Fibroblast of pulmonary artery (primary cell): ENCODE measurements around the gene EVL.

Experiments
- DNase-seq: peaks from one replicate; pipeline ENCODE4 v3.0.0-alpha.2; 2010; ENCODE audit warnings: low read depth
- H3K4me3 ChIP-seq: replicated peaks from 2 replicates; pipeline ENCODE4 v1.5.1; 2011; ENCODE audit warnings: low read depth, mild to moderate bottlenecking, control low read depth, low read length, moderate library complexity
- TF ChIP-seq, protein P1 (sequence below): IDR thresholded peaks from 2 replicates; pipeline ENCODE4 v1.5.1; 2011; ENCODE audit warnings: mild to moderate bottlenecking, control low read depth, low read length, inconsistent platforms; ENCODE audit errors: missing control alignments

Gene EVL

GRCh38 chr14:100149851-100150611, 84.8 kb downstream of the EVL start:
- TF ChIP-seq, protein P1, sequence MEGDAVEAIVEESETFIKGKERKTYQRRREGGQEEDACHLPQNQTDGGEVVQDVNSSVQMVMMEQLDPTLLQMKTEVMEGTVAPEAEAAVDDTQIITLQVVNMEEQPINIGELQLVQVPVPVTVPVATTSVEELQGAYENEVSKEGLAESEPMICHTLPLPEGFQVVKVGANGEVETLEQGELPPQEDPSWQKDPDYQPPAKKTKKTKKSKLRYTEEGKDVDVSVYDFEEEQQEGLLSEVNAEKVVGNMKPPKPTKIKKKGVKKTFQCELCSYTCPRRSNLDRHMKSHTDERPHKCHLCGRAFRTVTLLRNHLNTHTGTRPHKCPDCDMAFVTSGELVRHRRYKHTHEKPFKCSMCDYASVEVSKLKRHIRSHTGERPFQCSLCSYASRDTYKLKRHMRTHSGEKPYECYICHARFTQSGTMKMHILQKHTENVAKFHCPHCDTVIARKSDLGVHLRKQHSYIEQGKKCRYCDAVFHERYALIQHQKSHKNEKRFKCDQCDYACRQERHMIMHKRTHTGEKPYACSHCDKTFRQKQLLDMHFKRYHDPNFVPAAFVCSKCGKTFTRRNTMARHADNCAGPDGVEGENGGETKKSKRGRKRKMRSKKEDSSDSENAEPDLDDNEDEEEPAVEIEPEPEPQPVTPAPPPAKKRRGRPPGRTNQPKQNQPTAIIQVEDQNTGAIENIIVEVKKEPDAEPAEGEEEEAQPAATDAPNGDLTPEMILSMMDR, result no peak
- no peak for DNase-seq
- no peak overlapping the region for H3K4me3 ChIP-seq

DNA sequence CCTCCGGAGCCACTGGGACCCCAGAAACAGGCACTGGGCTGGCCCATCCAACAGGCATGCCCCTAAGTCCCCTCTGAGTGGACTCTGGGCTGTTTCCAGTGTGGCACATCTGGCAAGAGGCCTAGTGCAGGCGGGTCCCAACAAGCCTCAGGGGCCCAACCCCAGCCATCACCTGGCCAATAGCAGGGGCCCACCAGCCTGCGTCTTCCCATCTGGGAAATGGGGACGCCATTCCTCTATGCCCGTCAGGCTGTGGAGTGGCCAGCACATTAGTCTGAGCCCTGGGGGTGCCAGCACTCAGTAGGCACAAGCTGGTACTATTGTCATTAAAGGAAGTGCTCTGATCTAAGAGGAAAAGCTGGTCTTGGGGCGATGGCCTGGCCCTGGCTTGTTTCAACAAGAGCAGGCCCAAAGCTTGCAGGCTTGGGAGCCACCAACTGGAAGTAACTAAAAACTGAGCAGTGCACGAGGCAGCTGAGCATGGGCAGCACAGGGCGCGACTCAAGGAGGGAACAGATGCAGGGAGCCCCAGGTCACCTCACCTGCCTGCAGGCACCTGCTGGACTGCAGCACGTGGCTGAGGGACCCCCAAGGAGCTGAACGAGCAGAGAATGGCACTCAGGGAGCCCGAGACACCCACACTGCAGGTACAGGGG, 85.8 kb downstream of the EVL start:
- DNase-seq, result no peak
- H3K4me3 ChIP-seq, result no peak overlapping the region
- TF ChIP-seq, protein P1, result no peak

- H3K4me3 ChIP-seq, result no peak overlapping the region
- TF ChIP-seq, protein P1, result no peak
- no peak for DNase-seq
Measured at GRCh38 chr14:100152091-100152490, 86.9 kb downstream of the EVL start.

DNA sequence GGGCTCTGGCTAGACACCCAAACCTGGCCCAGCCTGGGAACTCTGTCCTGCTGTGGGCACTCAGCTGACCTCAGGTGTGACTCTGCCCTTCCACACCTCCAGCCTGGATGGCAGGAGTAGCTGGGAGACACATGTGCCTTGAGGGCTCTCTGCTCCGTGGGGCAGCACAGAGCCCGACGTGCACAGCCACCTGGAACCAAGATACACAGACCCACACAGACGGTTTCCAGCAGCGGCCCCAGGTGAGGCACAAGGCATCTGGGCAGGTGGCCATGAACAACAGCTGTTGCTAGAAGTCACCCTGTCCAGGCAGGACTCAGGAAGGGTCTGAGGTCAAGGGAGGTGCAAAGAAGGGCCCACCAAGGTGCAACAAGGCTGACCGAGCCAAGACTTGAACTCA, 88.3 kb downstream of the EVL start:
- TF ChIP-seq, protein P1, result no peak

GRCh38 chr14:100155049-100155621, 89.9 kb downstream of the EVL start:
- DNase-seq, result peak; percentile 26
- no peak overlapping the region for H3K4me3 ChIP-seq
- TF ChIP-seq, protein P1, result peak; percentile 59

More for the DNA sequence above, 88.3 kb downstream of the EVL start:
- no peak for DNase-seq
- H3K4me3 ChIP-seq, result no peak overlapping the region

DNA sequence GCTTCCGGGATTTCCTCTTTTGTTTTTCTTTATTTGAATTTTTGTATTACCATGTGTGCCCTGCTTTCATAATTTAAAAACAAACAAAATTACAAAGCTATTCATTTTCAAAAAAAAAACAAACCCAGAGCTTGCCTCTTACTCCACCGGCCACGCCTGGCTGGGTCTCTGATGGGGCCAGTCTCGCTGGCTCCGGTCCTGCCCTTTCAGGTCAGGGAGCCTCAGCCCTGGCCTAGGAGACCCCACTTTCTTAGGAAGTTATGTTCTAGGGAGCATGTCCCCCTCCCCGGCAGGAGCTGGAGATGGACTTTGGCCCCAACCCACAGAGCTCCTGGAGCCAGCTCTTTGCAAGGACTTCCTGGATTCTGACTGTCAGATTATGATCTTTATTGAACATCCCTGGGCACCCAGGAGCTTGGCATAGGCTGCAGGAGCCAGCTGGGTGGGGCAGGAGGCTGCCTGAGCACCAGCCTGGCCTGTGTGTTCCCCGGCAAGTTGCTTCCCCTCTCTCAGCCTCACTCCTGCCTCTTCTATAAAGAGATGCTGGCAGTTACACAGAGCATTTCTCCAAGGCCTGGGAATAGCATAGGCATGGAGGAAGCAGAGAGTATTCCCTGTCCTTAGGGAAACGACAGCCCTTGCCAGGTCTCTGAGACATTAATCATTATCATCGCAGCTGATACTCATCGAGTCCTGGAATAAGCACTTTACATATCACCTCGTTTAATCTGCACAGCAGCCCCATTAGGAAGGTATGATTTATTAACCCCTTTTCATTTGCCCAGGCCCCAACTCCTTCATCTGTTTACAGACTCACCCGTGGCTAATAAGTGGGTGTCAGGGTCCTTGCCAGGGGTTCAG, 90.8 kb downstream of the EVL start:
- no peak overlapping the region for H3K4me3 ChIP-seq
- DNase-seq, result no peak
- TF ChIP-seq, protein P1, result no peak
